Karpas-422 (cell line): ENCODE data around the gene CLEC4E. TPM values are rescaled to one million over a fixed set of nuclear protein-coding genes. Genes with fewer than 3 reads are reported as not detected.
A peak's percentile ranks its signal among the peaks of the same experiment; 100 is the strongest.

Source experiments
- DNase-seq: peaks from one replicate; pipeline ENCODE4 v3.0.0-alpha.2; 2015
- H2AFZ ChIP-seq: fragments of 200-600 bp; sonication (generic); 2 replicates; pipeline ENCODE4 v1.6.1; 2014; ENCODE audit warnings: antibody characterized with exemption, low read length, mixed read lengths
- H3K27ac ChIP-seq: fragments of 200-600 bp; sonication (generic); 2 replicates; pipeline ENCODE4 v1.5.1; 2014; ENCODE audit warnings: mild to moderate bottlenecking, low read length, moderate library complexity
- H3K27me3 ChIP-seq: fragments of 200-600 bp; sonication (generic); 2 replicates; pipeline ENCODE4 v1.6.1; 2014; ENCODE audit warnings: low read length, mixed read lengths
- H3K36me3 ChIP-seq: fragments of 200-600 bp; sonication (generic); 2 replicates; pipeline ENCODE4 v1.6.1; 2014; ENCODE audit warnings: low read length, mixed read lengths; ENCODE audit not compliant: insufficient read depth
- H3K4me1 ChIP-seq: fragments of 200-600 bp; sonication (generic); 2 replicates; pipeline ENCODE4 v1.6.1; 2014; ENCODE audit warnings: mild to moderate bottlenecking, low read length, mixed read lengths
- H3K4me2 ChIP-seq: fragments of 200-600 bp; sonication (generic); 2 replicates; pipeline ENCODE4 v1.6.1; 2014; ENCODE audit warnings: low read length, low read depth, mild to moderate bottlenecking; ENCODE audit not compliant: poor library complexity, severe bottlenecking
- H3K4me3 ChIP-seq: fragments of 200-600 bp; sonication (generic); 2 replicates; pipeline ENCODE4 v1.5.1; 2014; ENCODE audit warnings: mild to moderate bottlenecking, antibody characterized with exemption, low read length, mixed read lengths
- H3K79me2 ChIP-seq: fragments of 200-600 bp; sonication (generic); 2 replicates; pipeline ENCODE4 v1.6.1; 2014; ENCODE audit warnings: mild to moderate bottlenecking, low read length, mixed read lengths
- H3K9ac ChIP-seq: fragments of 200-600 bp; sonication (generic); 2 replicates; pipeline ENCODE4 v1.6.0; 2014; ENCODE audit warnings: low read length
- H3K9me2 ChIP-seq: fragments of 200-600 bp; sonication (generic), shearing (Covaris generic); replicated peaks from 2 replicates; pipeline ENCODE4 v1.6.0; 2014; ENCODE audit warnings: mild to moderate bottlenecking, low read length, moderate library complexity; ENCODE audit not compliant: insufficient read depth
- H3K9me3 ChIP-seq: fragments of 300-700, 200-600 bp; sonication (generic); 2 replicates; pipeline ENCODE4 v1.6.1; 2014; ENCODE audit warnings: low read length, mixed read lengths
- H4K20me1 ChIP-seq: fragments of 200-600 bp; sonication (generic); 2 replicates; pipeline ENCODE4 v1.6.1; 2014; ENCODE audit warnings: mild to moderate bottlenecking, antibody characterized with exemption, low read length, low read depth; ENCODE audit not compliant: insufficient read depth
- total RNA-seq: library from RNA; depleted of rRNA; stranded (reverse); fragments of >200 nt; shearing (Covaris generic); gene quantifications from 2 replicates; pipeline ENCODE4 v1.2.3, GENCODE V29; 2014; ENCODE audit warnings: low replicate concordance

CLEC4E gene
- total RNA-seq, 1 experiment from 2014 or later: 1.4 TPM

DNA sequence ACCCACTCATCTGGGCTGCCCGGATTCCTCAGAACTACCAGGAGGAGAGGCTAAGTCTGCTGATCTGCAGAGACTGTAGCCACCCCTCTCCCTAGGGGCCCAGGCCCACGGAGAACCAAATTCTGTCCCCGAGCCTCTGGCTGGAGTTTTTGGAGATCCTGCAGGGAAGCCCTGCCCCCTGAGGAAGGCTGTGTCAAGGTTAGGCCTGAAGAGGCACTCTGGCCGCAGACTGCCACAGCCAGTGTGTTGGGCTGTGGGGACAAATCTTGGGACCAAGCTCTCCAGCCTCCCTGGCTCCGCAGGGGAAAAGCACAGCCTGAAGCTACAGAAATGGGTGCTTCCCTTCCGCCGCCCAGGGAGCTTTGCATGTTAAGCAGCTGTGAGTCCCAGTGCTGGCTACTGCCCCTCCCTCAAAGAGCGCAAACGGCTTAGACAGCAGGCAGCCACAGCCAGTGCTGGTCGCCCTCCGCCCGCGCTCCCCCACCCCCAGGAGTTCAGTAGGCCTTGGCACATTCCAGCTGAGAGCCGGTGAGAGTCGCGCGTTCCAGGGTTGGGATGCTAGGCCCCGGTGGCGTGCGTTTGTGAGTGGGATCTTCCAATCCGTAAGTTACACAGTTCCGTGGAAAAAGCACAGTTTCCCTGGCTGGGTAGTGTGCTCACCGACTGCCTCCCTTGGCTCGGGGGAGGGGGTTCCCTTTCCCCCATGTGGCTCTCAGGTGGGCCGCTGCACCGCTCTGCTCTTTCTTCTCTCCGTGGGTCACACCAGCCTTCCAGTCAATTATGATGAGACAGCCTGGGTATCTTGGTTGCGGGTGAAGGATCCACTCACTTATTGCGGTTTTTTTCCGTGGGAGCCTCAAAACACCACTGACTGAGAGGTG lies 13.2 kb downstream of the CLEC4E start:
- H3K27ac ChIP-seq: no peak overlapping the region
- H3K79me2 ChIP-seq: no peaks in the 10 kb centered on the region
- no peaks in the 10 kb centered on the region for H4K20me1 ChIP-seq
- no peak overlapping the region for H2AFZ ChIP-seq
- no peaks in the 10 kb centered on the region for H3K9me3 ChIP-seq
- no peaks in the 10 kb centered on the region for H3K27me3 ChIP-seq
- H3K4me1 ChIP-seq: peaks cover 7% of the 10 kb centered on the region; the same call in 1 of the 2 replicates
- H3K9me2 ChIP-seq: no peaks in the 10 kb centered on the region
- no peak overlapping the region for H3K4me2 ChIP-seq
- no peak overlapping the region for H3K4me3 ChIP-seq
- no peaks in the 10 kb centered on the region for H3K36me3 ChIP-seq
- H3K9ac ChIP-seq: no peak overlapping the region
- no peak for DNase-seq

DNA sequence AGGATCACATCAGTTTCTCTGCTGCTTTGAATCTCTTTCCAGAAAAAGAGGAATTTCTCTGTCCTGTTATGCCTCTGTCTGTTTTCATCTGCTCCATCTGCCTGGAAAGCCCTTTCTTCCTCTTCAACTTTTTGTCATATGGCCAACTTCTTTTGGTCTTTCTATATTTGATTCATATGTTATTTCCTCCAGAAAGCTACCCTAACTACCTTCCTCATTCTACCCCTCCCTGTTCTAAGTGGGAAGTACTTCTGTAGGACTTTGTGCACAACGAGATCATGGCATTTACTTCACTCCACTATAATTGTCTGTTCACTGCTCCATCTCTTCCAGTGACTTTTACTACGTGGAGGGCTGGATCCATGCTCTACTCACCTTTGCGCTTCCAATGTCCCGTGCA lies 21.5 kb downstream of the CLEC4E start:
- H3K4me2 ChIP-seq: no peak overlapping the region
- no peak overlapping the region for H3K27ac ChIP-seq
- no peaks in the 10 kb centered on the region for H3K27me3 ChIP-seq
- no peaks in the 10 kb centered on the region for H3K4me1 ChIP-seq
- DNase-seq: no peak
- H3K79me2 ChIP-seq: no peaks in the 10 kb centered on the region
- no peaks in the 10 kb centered on the region for H3K9me3 ChIP-seq
- H4K20me1 ChIP-seq: no peaks in the 10 kb centered on the region
- H2AFZ ChIP-seq: no peak overlapping the region
- H3K9me2 ChIP-seq: no peaks in the 10 kb centered on the region
- H3K36me3 ChIP-seq: no peaks in the 10 kb centered on the region
- no peak overlapping the region for H3K4me3 ChIP-seq
- no peak overlapping the region for H3K9ac ChIP-seq

DNA sequence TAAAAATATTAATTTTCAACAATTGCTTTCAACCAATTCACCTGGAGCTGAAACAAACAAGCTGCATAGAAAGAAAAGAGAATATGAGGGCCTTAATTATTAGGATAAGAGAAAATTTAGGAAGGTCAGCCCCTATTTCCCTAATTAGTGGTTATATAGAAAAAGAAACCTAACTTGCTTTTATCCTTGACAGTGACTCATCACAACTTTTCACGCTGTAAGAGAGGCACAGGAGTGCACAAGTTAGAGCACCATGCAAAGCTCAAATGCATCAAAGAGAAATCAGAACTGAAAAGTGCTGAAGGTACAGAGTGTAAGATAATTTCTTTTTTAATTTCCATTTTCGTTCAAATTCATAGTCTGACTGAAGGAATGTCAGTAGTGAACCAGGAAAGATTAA lies 22.7 kb downstream of the CLEC4E start:
- no peaks in the 10 kb centered on the region for H3K9me2 ChIP-seq
- H3K79me2 ChIP-seq: no peaks in the 10 kb centered on the region
- no peak for DNase-seq
- no peak overlapping the region for H3K4me2 ChIP-seq
- H3K9ac ChIP-seq: no peak overlapping the region
- H4K20me1 ChIP-seq: no peaks in the 10 kb centered on the region
- H3K27me3 ChIP-seq: no peaks in the 10 kb centered on the region
- H2AFZ ChIP-seq: no peak overlapping the region
- no peaks in the 10 kb centered on the region for H3K4me1 ChIP-seq
- no peaks in the 10 kb centered on the region for H3K36me3 ChIP-seq
- no peaks in the 10 kb centered on the region for H3K9me3 ChIP-seq
- H3K27ac ChIP-seq: no peak overlapping the region
- H3K4me3 ChIP-seq: no peak overlapping the region

DNA sequence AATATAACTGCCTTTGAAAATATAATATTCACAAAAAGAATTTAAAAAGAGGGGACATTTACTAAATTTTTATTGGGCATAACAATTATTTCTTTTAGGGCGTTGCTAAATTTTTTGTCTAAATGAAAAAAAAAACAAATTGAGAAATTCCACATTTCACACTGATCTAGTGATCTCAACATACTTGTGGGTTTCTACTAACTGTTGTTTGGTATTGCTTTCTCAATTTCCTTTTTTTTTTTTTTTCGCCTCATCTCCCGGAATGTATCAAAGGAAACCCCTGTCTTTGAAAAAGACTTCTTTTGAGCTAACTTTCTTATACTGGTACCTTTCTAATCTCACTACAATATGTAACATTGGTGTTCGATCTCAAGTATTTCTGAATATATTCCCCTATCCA lies 27.4 kb downstream of the CLEC4E start, which contains the start of gene CLEC4D:
CLEC4D (plus strand) TSS at position 248 of the 400 bp plus-strand sequence. CDS start 230 bp downstream, outside the sequence.
- Histone ChIP-seq H4K20me1 (no peaks in the 10 kb centered on the region), H3K27me3 (no peaks in the 10 kb centered on the region), H3K9me2 (no peaks in the 10 kb centered on the region), H3K27ac (no peak within 1 kb of the TSS), H2AFZ (no peak within 1 kb of the TSS), H3K36me3 (no peaks in the 10 kb centered on the region), H3K4me3 (no peak within 1 kb of the TSS), H3K9me3 (no peaks in the 10 kb centered on the region), H3K9ac (no peak within 1 kb of the TSS), H3K4me1 (peaks cover 11% of the 10 kb centered on the region), H3K79me2 (no peaks in the 10 kb centered on the region), H3K4me2 (no peak within 1 kb of the TSS)
- DNase-seq: no peak

DNA sequence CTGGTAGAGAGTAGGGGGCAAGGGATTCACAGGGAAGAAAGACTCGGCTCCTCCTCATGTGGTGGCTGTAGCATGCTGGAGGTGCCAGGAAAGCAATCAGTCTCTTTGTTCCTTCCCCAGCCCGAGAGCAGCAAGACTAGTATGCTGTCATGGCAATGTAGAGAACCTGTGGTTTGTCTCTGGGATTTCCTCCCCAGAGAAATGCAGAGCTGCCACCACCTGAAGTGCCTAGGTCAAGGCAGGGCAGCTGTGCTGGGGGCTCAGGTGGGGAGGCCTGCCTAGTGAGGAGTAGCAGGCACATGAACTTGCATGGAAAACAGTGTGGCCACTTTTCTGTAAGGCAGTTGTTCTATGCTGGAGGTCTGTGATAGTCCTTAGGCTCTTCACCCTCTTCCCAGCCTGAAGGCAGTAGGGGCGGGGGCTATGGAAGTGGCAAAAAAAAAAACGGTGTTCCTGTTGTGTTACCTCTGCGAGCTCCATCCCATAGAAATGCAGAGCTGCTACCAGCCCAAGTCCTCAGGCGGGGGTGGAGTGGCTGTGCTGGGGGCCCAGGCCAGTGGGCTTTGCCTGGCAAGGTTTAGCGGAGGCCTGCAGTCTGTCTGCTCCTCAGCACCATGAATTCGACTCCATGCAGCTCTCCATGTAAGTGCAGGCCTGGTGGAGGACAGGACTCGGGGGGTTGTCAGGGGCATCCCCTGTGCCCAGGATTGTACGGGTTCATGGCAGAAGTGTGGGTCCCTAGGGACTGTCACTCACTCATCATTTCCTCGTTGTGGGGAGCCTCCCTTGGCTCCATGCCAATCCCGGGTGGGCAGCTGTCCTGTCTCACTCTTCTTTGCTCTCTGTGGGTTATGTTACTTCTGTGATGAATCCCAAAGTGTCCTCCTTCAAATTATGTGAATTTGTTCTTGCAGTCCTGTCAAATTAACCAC lies 31.5 kb downstream of the CLEC4E start:
- Histone ChIP-seq H2AFZ (no peak overlapping the region), H3K27ac (no peak overlapping the region), H3K4me2 (no peak overlapping the region), H3K9ac (no peak overlapping the region), H3K36me3 (no peaks in the 10 kb centered on the region), H3K27me3 (no peaks in the 10 kb centered on the region), H4K20me1 (no peaks in the 10 kb centered on the region), H3K79me2 (no peaks in the 10 kb centered on the region), H3K9me2 (no peaks in the 10 kb centered on the region), H3K9me3 (no peaks in the 10 kb centered on the region), H3K4me1 (peaks cover 15% of the 10 kb centered on the region), H3K4me3 (no peak overlapping the region)
- peak; percentile 50 for DNase-seq

DNA sequence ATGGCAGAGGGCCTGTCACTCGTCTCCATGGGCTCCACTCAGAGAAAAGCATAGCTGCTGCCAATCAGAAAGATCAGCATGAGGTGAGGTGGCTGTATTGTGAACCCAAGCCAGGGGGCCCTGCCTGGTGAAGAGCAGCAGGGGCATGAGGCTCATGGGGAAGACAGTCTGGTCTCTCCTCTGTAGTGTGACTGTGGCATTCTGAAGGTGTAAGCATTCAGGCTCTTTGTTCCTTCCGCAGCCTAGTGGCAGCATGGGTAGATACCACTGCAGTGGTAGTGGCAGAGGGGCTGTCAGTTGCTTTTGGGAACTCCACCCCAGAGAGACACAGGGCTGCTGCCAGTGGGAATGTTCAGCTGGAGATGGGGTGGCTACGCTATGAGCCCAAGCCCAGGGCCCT lies 32.5 kb downstream of the CLEC4E start:
- H3K9me2 ChIP-seq: no peaks in the 10 kb centered on the region
- no peak for DNase-seq

DNA sequence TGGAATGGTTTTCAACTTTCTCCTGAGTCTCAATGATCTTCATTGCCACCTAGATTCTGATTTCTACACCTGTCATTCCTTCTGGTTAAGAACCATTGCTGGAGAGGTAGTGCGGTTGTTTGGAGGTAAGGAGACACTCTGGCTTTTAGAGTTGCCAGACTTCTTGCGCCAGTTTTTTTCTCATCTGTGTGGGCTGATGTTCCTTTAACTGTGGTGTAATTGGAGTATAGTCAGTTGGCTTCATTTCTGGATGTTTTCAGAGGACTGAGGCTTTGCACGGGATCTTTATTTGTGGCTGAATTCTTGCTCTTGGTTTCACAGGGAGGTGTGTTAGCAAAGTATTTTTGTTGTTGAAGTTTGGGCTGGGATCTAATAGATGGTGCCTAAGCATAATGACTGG lies 33.1 kb downstream of the CLEC4E start:
- Histone ChIP-seq H3K36me3 (no peaks in the 10 kb centered on the region), H3K9me2 (no peaks in the 10 kb centered on the region), H3K79me2 (no peaks in the 10 kb centered on the region), H3K4me1 (peaks cover 15% of the 10 kb centered on the region), H3K27ac (no peak overlapping the region), H3K27me3 (no peaks in the 10 kb centered on the region), H3K9me3 (no peaks in the 10 kb centered on the region), H2AFZ (no peak overlapping the region), H3K4me3 (no peak overlapping the region), H4K20me1 (no peaks in the 10 kb centered on the region), H3K4me2 (no peak overlapping the region), H3K9ac (no peak overlapping the region)
- no peak for DNase-seq

More for the DNA sequence above, 32.5 kb downstream of the CLEC4E start:
- Histone ChIP-seq H3K4me1 (peaks cover 15% of the 10 kb centered on the region), H4K20me1 (no peaks in the 10 kb centered on the region), H3K4me2 (no peak overlapping the region), H3K27ac (no peak overlapping the region), H3K27me3 (no peaks in the 10 kb centered on the region), H3K79me2 (no peaks in the 10 kb centered on the region), H3K36me3 (no peaks in the 10 kb centered on the region), H3K4me3 (no peak overlapping the region), H3K9ac (no peak overlapping the region), H3K9me3 (no peaks in the 10 kb centered on the region), H2AFZ (no peak overlapping the region)

DNA sequence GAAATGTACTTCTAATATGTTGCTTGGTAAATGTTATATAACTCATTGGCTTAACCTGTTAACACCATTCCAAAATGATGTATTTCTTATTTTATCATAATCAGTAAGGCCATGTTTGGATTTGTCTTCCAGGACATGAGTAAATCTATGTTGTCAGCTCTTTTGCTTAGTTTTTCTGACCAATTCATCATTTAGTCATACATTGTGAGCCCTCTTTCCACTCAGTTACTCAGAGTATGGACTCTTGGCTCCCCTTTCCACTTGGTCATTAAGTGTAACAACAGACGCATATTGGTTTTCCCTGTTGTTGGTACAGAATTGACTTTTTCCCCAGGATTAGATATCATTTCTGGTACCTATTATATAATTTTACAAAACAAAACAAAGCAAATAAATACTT lies 36.4 kb downstream of the CLEC4E start:
- Histone ChIP-seq H3K4me3 (no peak overlapping the region), H3K9ac (no peak overlapping the region), H3K36me3 (no peaks in the 10 kb centered on the region), H3K4me2 (no peak overlapping the region), H2AFZ (no peak overlapping the region), H3K4me1 (peaks cover 15% of the 10 kb centered on the region), H3K27me3 (no peaks in the 10 kb centered on the region), H3K9me2 (no peaks in the 10 kb centered on the region), H3K9me3 (no peaks in the 10 kb centered on the region), H3K79me2 (no peaks in the 10 kb centered on the region), H4K20me1 (no peaks in the 10 kb centered on the region), H3K27ac (no peak overlapping the region)
- no peak for DNase-seq
